HepG2 (cell line): Measurements from ENCODE around the gene IFIT1. TPM values are rescaled to one million over a fixed set of nuclear protein-coding genes. Genes with fewer than 3 reads are reported as not detected.

ENCODE experiments used
- AKAP8 ChIP-seq: sonication (generic); formaldehyde crosslinking; IDR thresholded peaks from 2 replicates; pipeline ENCODE4 v1.5.1; 2020; ENCODE audit warnings: mild to moderate bottlenecking, missing genetic modification reagents
- BRF2 ChIP-seq: sonication (generic); formaldehyde crosslinking; IDR thresholded peaks from 2 replicates; pipeline ENCODE4 v1.8.1; 2022; ENCODE audit warnings: mild to moderate bottlenecking, missing genetic modification reagents
- CBFB ChIP-seq: sonication (generic); formaldehyde crosslinking; IDR thresholded peaks from 2 replicates; pipeline ENCODE4 v1.4.0; 2020; ENCODE audit warnings: missing genetic modification reagents
- CBX1 ChIP-seq: IDR thresholded peaks from one replicate; pipeline ENCODE4 v1.6.1; 2016; ENCODE audit warnings: antibody characterized with exemption, low read depth
- CCAR2 ChIP-seq: fragments of 200-400 bp; formaldehyde crosslinking; optimal IDR thresholded peaks from 2 replicates; pipeline ENCODE3; 2018; ENCODE audit warnings: low read depth, mild to moderate bottlenecking, low read length, moderate library complexity
- GMEB1 ChIP-seq: sonication (generic); formaldehyde crosslinking; IDR thresholded peaks from 2 replicates; pipeline ENCODE4 v1.5.1; 2020; ENCODE audit warnings: missing genetic modification reagents, mild to moderate bottlenecking, borderline replicate concordance
- HOXA9 ChIP-seq: sonication (generic); formaldehyde crosslinking; IDR thresholded peaks from 2 replicates; pipeline ENCODE4 v1.8.1; 2022; ENCODE audit warnings: missing genetic modification reagents, mild to moderate bottlenecking, moderate library complexity, borderline replicate concordance
- IRF2 ChIP-seq: IDR thresholded peaks from 2 replicates; pipeline ENCODE4 v1.6.1; 2018; ENCODE audit warnings: missing genetic modification reagents, missing compliant biosample characterization
- MTA3 ChIP-seq: sonication (generic); formaldehyde crosslinking; IDR thresholded peaks from 2 replicates; pipeline ENCODE4 v1.4.0; 2020; ENCODE audit warnings: missing genetic modification reagents
- NR2F6 ChIP-seq, 2 experiments: IDR thresholded peaks; 2 replicates each; pipeline ENCODE4 v1.6.1; 2016; ENCODE audit warnings: antibody characterized with exemption in 1 of 2, mild to moderate bottlenecking in 1 of 2
- SALL2 ChIP-seq: sonication (generic); formaldehyde crosslinking; IDR thresholded peaks from 2 replicates; pipeline ENCODE4 v1.8.1; 2023; ENCODE audit warnings: mild to moderate bottlenecking, missing genetic modification reagents, inconsistent platforms
- SRY ChIP-seq: sonication (generic); formaldehyde crosslinking; IDR thresholded peaks from 2 replicates; pipeline ENCODE4 v1.8.0; 2022; ENCODE audit warnings: mild to moderate bottlenecking, missing genetic modification reagents
- SYNCRIP ChIP-seq: fragments of 200-400 bp; formaldehyde crosslinking; IDR thresholded peaks from 2 replicates; pipeline ENCODE4 v1.6.1; 2018; ENCODE audit warnings: mild to moderate bottlenecking, low read depth, low read length; ENCODE audit not compliant: insufficient read depth
- TOPORS ChIP-seq: sonication (generic); formaldehyde crosslinking; IDR thresholded peaks from 2 replicates; pipeline ENCODE4 v1.8.0; 2023; ENCODE audit warnings: mild to moderate bottlenecking, missing genetic modification reagents
- ZBTB39 ChIP-seq: sonication (generic); formaldehyde crosslinking; IDR thresholded peaks from 2 replicates; pipeline ENCODE4 v1.5.0; 2020; ENCODE audit warnings: missing genetic modification reagents
- ZMAT3 ChIP-seq: sonication (generic); formaldehyde crosslinking; conservative IDR thresholded peaks from 2 replicates; pipeline ENCODE4 v1.7.0; 2021; ENCODE audit warnings: missing genetic modification reagents
- ZNF3 ChIP-seq: IDR thresholded peaks from 2 replicates; pipeline ENCODE4 v1.7.0; 2017; ENCODE audit warnings: inconsistent platforms
- ZNF615 ChIP-seq: sonication (generic); formaldehyde crosslinking; IDR thresholded peaks from 2 replicates; pipeline ENCODE4 v1.5.0; 2020; ENCODE audit warnings: mild to moderate bottlenecking, missing genetic modification reagents, borderline replicate concordance
- ZNF639 ChIP-seq: conservative IDR thresholded peaks from 2 replicates; pipeline ENCODE4 v1.6.1; 2018; ENCODE audit warnings: missing genetic modification reagents
- ZNF839 ChIP-seq: sonication (generic); formaldehyde crosslinking; IDR thresholded peaks from 2 replicates; pipeline ENCODE4 v1.4.0; 2020; ENCODE audit warnings: missing genetic modification reagents, mild to moderate bottlenecking, borderline replicate concordance
- polyA plus RNA-seq, 8 experiments: library from polyadenylated mRNA; depleted of rRNA in 3 of 8; stranded (reverse) in 7 of 8; unstranded in 1 of 8; fragments of >200 nt; fragmentation: Illumina TruSeq in 4 of 8; extraction: Trizol in 4 of 8; gene quantifications; 2 replicates each; pipeline versions ENCODE4 v1.2.1 to v1.2.3, GENCODE V29; 2011 to 2016; ENCODE audit warnings: low read depth in 4 of 8, missing spikeins in 1 of 8, mixed read lengths in 1 of 8; ENCODE audit not compliant: insufficient read depth in 1 of 8
- total RNA-seq, 5 experiments: library from RNA; depleted of rRNA; stranded (reverse); fragments of >200 nt; fragmentation: Illumina TruSeq; extraction: Trizol; gene quantifications; 2 replicates each; pipeline ENCODE4 v1.2.3, GENCODE V29; 2016; ENCODE audit warnings: low read depth in 1 of 5
- TF ChIP-seq, protein P1 (sequence below): sonication (generic); formaldehyde crosslinking; IDR thresholded peaks from 2 replicates; pipeline ENCODE4 v1.9.0; 2022; ENCODE audit warnings: low read depth, missing genetic modification reagents

IFIT1 gene
- total and polyA plus RNA-seq, 2 of the 13 experiments (the other 11 are each of a cell fraction or from before 2014, with no cell fraction given), result 1.5 to 5.5 TPM

DNA sequence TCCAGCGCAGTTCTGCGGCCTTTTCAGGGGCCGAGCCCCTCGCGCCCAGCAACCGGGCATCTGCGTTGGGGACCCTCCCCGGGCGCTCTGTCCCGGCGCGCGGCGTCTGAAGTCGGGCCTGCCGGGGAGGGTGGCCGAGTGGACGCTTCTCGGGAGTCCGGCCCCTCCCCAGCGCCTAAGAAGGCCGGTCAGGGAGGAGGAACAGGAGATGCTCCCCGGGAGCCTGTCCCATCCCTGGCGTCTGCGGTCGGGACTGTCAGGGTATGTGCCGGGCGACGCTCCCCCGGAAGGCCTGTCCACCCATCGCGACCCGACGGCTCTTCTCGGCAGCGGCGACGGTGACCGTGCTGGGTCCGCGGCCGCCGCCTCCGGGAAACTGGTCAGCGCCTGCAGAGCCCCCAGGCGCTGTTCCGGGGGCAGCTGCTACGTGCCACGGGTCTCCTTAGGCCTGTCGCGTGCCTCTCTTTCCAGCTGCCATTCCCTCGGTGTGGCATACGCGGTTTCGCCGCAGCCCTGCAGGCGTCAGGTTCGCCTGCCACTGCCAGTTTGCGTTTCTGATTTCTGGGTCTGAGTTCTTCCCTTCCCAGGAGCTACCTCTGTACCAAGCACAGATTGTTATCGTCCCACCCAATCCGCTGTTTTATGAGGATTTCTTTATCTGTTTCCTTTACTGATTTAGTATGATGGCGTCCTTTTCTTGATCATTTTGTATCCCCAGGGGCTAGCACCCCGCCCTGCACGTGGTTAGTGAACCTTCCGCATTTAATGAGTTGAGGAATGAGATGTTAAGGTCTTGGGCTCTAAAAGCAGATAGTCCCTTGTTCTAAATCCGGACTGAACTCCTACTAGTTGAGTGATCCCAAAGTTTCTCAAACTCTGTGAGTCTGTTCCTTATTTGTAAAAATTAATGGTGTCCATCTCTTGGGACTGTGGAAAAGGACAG lies 22.7 kb downstream of the IFIT1 start (continued):
- TF ChIP-seq GMEB1 (CRISPR knock-in tag) (peak; percentile 51; the same call in 1 of the 2 replicates), CBFB (CRISPR knock-in tag) (0 out of 2 replicates have a peak, but pooled peaks have one; percentile 22), MTA3 (CRISPR knock-in tag) (no peak), SRY (CRISPR knock-in tag) (no peak), SYNCRIP (no peak), CCAR2 (no peak), SALL2 (CRISPR knock-in tag) (no peak), HOXA9 (CRISPR knock-in tag) (no peak), ZNF3 (CRISPR knock-in tag) (no peak), IRF2 (CRISPR knock-in tag) (peak; percentile 69), AKAP8 (no peak), CBX1 (no peak), BRF2 (CRISPR knock-in tag) (0 out of 2 replicates have a peak, but pooled peaks have one; percentile 26), ZNF615 (CRISPR knock-in tag) (no peak), ZNF839 (CRISPR knock-in tag) (no peak), ZBTB39 (no peak), NR2F6 (IDR thresholded peaks at IDR 0.05) (no peak), NR2F6 (CRISPR knock-in tag; IDR thresholded peaks at IDR 0.05) (no peak), TOPORS (CRISPR knock-in tag) (0 out of 2 replicates have a peak, but pooled peaks have one; percentile 7), ZMAT3 (CRISPR knock-in tag) (no peak), ZNF639 (CRISPR knock-in tag) (no peak)
- TF ChIP-seq, protein P1, sequence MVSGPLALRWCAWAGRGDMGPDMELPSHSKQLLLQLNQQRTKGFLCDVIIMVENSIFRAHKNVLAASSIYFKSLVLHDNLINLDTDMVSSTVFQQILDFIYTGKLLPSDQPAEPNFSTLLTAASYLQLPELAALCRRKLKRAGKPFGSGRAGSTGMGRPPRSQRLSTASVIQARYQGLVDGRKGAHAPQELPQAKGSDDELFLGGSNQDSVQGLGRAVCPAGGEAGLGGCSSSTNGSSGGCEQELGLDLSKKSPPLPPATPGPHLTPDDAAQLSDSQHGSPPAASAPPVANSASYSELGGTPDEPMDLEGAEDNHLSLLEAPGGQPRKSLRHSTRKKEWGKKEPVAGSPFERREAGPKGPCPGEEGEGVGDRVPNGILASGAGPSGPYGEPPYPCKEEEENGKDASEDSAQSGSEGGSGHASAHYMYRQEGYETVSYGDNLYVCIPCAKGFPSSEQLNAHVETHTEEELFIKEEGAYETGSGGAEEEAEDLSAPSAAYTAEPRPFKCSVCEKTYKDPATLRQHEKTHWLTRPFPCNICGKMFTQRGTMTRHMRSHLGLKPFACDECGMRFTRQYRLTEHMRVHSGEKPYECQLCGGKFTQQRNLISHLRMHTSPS (CRISPR knock-in tag), result 0 out of 2 replicates have a peak, but pooled peaks have one; percentile 39
